ENCODE results near the gene GCN1.
"Not testable (repeated sequence)": the region's sequence is repeated elsewhere in the genome, so short reads cannot be mapped to it uniquely, and the experiment has no call there.

Gene GCN1

DNA sequence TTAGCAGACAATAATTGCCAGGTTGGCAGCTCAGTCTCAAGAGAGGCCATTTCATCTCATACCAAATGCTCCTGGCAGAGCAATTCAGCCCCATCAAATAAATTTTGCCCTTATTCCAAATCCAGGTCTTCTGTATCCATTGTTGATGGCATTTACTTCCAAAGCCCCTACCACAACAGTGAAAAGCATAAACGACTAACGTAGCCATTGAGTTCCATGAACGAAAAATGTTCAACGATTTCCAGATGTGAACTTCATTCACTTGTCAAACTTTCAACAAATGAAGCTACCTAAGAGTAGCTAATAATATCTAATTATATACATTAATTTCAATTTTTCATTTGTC is 3.0 kb upstream of the GCN1 start:
- TF ChIP-seq, protein P1, sequence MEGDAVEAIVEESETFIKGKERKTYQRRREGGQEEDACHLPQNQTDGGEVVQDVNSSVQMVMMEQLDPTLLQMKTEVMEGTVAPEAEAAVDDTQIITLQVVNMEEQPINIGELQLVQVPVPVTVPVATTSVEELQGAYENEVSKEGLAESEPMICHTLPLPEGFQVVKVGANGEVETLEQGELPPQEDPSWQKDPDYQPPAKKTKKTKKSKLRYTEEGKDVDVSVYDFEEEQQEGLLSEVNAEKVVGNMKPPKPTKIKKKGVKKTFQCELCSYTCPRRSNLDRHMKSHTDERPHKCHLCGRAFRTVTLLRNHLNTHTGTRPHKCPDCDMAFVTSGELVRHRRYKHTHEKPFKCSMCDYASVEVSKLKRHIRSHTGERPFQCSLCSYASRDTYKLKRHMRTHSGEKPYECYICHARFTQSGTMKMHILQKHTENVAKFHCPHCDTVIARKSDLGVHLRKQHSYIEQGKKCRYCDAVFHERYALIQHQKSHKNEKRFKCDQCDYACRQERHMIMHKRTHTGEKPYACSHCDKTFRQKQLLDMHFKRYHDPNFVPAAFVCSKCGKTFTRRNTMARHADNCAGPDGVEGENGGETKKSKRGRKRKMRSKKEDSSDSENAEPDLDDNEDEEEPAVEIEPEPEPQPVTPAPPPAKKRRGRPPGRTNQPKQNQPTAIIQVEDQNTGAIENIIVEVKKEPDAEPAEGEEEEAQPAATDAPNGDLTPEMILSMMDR (IDR thresholded peaks at IDR 0.05; ENCODE audit: low read depth, low read length), result no peak
- DNase-seq (ENCODE audit: extremely low read depth, low read depth), result no peak

- DNase-seq (ENCODE audit: extremely low read depth, low read depth), result not testable (repeated sequence)
Measured at GRCh38 chr12:120196817-120197541, 2.5 kb upstream of the GCN1 start.

DNA sequence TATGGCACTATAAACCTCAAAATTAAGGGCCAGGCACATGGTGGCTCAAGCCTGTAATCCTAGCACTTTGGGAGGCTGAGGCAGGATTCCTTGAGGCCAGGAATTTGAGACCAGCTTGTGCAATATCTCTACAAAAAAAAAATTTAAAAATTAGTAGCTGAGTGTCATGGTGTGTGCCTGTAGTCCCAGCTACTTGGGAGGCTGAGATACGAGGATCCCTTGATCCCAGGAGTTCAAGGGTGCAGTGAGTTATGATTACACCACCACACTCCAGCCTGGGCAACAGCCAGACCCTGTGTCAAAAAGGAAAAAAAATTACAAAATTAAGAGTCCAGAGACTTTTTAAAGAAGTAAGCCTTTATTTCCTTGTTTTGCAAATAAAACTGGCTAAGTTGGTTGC is 1.8 kb upstream of the GCN1 start:
- DNase-seq (ENCODE audit: extremely low read depth, low read depth), result no peak
- TF ChIP-seq, protein P1 (IDR thresholded peaks at IDR 0.05; ENCODE audit: low read depth, low read length), result no peak

- TF ChIP-seq, protein P1 (IDR thresholded peaks at IDR 0.05; ENCODE audit: low read depth, low read length), result no peak
- no peak for DNase-seq (ENCODE audit: extremely low read depth, low read depth)
Measured at GRCh38 chr12:120194226-120194533, 335 bp downstream of the GCN1 start.

GRCh38 chr12:120193286-120193685 is 1.2 kb downstream of the GCN1 start:
- not testable (repeated sequence) for DNase-seq (ENCODE audit: extremely low read depth, low read depth)

DNA sequence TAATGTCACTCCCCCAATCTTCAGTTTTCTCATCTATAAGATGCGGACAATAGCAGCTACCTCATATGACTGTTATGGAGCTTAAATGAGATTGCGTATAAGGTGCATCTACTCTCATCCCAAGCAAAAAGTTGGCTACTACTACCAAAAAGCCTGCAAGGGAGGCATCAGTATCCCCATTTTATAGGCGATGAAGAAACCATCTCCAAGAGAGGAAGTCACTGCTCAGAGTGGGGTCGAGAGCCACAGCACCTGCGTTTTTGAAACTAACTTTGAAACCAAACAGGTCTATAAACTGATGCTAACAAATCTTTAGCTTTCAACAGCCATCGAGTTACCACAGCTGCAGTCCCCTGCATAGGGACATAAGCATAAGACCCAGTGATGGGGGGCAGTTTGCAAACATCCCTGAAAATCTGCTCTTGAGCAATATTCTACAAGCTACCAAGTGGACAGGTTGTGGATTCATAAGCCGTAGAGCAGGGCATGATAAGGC is 3.5 kb downstream of the GCN1 start:
- DNase-seq (ENCODE audit: extremely low read depth, low read depth), result no peak
- TF ChIP-seq, protein P1 (IDR thresholded peaks at IDR 0.05; ENCODE audit: low read depth, low read length), result no peak

DNA sequence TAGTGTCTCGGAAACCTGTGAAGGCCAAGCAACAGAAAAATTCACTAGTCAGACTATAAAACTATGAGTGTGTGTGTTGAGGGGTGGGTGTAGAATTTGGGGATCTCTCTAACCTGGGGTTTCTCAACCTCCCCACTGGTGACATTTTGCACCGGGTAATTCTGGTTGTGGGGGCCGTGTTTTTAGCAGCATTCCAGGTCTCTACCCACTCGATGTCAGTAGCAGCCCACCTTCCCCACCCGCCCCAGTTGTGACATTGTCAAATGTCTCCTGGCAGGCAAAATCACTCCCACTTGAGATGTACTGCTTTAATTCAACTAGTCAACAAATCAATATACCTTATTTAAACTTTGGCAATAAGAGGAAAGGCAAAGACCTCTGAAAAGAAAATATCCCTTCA is 4.1 kb downstream of the GCN1 start:
- DNase-seq (ENCODE audit: extremely low read depth, low read depth), result no peak
- TF ChIP-seq, protein P1 (IDR thresholded peaks at IDR 0.05; ENCODE audit: low read depth, low read length), result no peak

- TF ChIP-seq, protein P1 (IDR thresholded peaks at IDR 0.05; ENCODE audit: low read depth, low read length), result no peak
- DNase-seq (ENCODE audit: extremely low read depth, low read depth), result no peak
Measured at GRCh38 chr12:120186654-120187053, 7.9 kb downstream of the GCN1 start.
